Liver (tissue), 9 donors: ENCODE results near the gene NUCKS1. TPM values are rescaled to one million over a fixed set of nuclear protein-coding genes. Genes with fewer than 3 reads are reported as not detected.

Source experiments
- DNase-seq: peaks from one replicate; pipeline ENCODE4 v3.0.0-alpha.2; 2017; ENCODE audit warnings: low spot score
- H3K27ac ChIP-seq, 2 donors: one replicate each; pipeline ENCODE4 v1.7.0; 2013; ENCODE audit warnings: inconsistent platforms in 2 of 2, low read length in 2 of 2, control low read depth in 1 of 2, low read depth in 1 of 2, mild to moderate bottlenecking in 1 of 2
- H3K27me3 ChIP-seq, 4 donors: one replicate each; pipeline versions ENCODE4 v1.6.1 to v1.7.0; 2013; ENCODE audit warnings: low read length in 3 of 4, inconsistent platforms in 1 of 4, mild to moderate bottlenecking in 1 of 4, moderate library complexity in 1 of 4; ENCODE audit not compliant: control insufficient read depth in 4 of 4, insufficient read depth in 4 of 4
- H3K36me3 ChIP-seq, 4 donors: one replicate each; pipeline versions ENCODE4 v1.6.1 to v1.7.0; 2013; ENCODE audit warnings: low read length in 3 of 4, mild to moderate bottlenecking in 3 of 4, low read depth in 1 of 4, moderate library complexity in 1 of 4; ENCODE audit not compliant: control insufficient read depth in 4 of 4, insufficient read depth in 3 of 4
- H3K4me1 ChIP-seq, 4 donors: one replicate each; pipeline versions ENCODE4 v1.6.1 to v1.7.0; 2013; ENCODE audit warnings: low read length in 3 of 4, mild to moderate bottlenecking in 3 of 4, moderate library complexity in 1 of 4; ENCODE audit not compliant: control insufficient read depth in 4 of 4, insufficient read depth in 4 of 4
- H3K4me3 ChIP-seq, 3 donors: one replicate each; pipeline versions ENCODE4 v1.6.1 to v1.7.0; 2013; ENCODE audit warnings: low read length in 3 of 3, control low read depth in 1 of 3, low read depth in 1 of 3, mild to moderate bottlenecking in 1 of 3
- H3K9ac ChIP-seq, 2 donors: one replicate each; pipeline ENCODE4 v1.7.0; 2013; ENCODE audit warnings: low read length in 2 of 2, mild to moderate bottlenecking in 2 of 2, moderate library complexity in 2 of 2, control low read depth in 1 of 2, low read depth in 1 of 2
- H3K9me3 ChIP-seq, 4 donors: one replicate each; pipeline versions ENCODE4 v1.6.1 to v1.7.0; 2013; ENCODE audit warnings: low read length in 3 of 4; ENCODE audit not compliant: control insufficient read depth in 4 of 4
- ATF3 ChIP-seq: IDR thresholded peaks from 2 replicates; pipeline ENCODE4 v1.6.1; 2016; ENCODE audit warnings: antibody characterized with exemption
- EGR1 ChIP-seq, 2 donors: IDR thresholded peaks; 2 replicates each; pipeline ENCODE4 v1.6.1; 2016 to 2018; ENCODE audit warnings: antibody characterized with exemption in 2 of 2, low read depth in 2 of 2
- FOXA1 ChIP-seq: IDR thresholded peaks from 2 replicates; pipeline ENCODE4 v1.6.1; 2016; ENCODE audit warnings: antibody characterized with exemption
- HNF4A ChIP-seq, 2 donors: conservative IDR thresholded peaks; 2 replicates each; pipeline ENCODE4 v1.6.1; 2016; ENCODE audit warnings: antibody characterized with exemption in 2 of 2, mild to moderate bottlenecking in 2 of 2
- HNF4G ChIP-seq: IDR thresholded peaks from 2 replicates; pipeline ENCODE4 v1.6.1; 2016; ENCODE audit warnings: antibody characterized with exemption
- JUND ChIP-seq, 2 donors: IDR thresholded peaks; 2 replicates each; pipeline ENCODE4 v1.6.1; 2016; ENCODE audit warnings: antibody characterized with exemption in 2 of 2
- MAX ChIP-seq: IDR thresholded peaks from 2 replicates; pipeline ENCODE4 v1.6.1; 2016; ENCODE audit warnings: antibody characterized with exemption
- NR2F2 ChIP-seq: IDR thresholded peaks from 2 replicates; pipeline ENCODE4 v1.6.1; 2016; ENCODE audit warnings: antibody characterized with exemption
- RAD21 ChIP-seq, 2 donors: IDR thresholded peaks; 2 replicates each; pipeline ENCODE4 v1.6.1; 2016; ENCODE audit warnings: antibody characterized with exemption in 2 of 2, mild to moderate bottlenecking in 2 of 2
- REST ChIP-seq: IDR thresholded peaks from 2 replicates; pipeline ENCODE4 v1.6.1; 2016; ENCODE audit warnings: antibody characterized with exemption, mild to moderate bottlenecking
- RXRA ChIP-seq, 2 donors: IDR thresholded peaks; 2 replicates each; pipeline ENCODE4 v1.6.1; 2017 to 2018; ENCODE audit warnings: antibody characterized with exemption in 2 of 2, mild to moderate bottlenecking in 1 of 2
- SP1 ChIP-seq: IDR thresholded peaks from 2 replicates; pipeline ENCODE4 v1.6.1; 2018; ENCODE audit warnings: antibody characterized with exemption, mild to moderate bottlenecking
- TAF1 ChIP-seq: conservative IDR thresholded peaks from 2 replicates; pipeline ENCODE4 v1.6.1; 2016; ENCODE audit warnings: antibody characterized with exemption, mild to moderate bottlenecking
- YY1 ChIP-seq: IDR thresholded peaks from 2 replicates; pipeline ENCODE4 v1.6.1; 2016; ENCODE audit warnings: antibody characterized with exemption, mild to moderate bottlenecking
- ZBTB33 ChIP-seq: IDR thresholded peaks from 2 replicates; pipeline ENCODE4 v1.6.1; 2016; ENCODE audit warnings: antibody characterized with exemption
- WGBS: extraction: QIAGEN DNeasy Blood & Tissue Kit; methylation state at CpG from one replicate; pipeline ENCODE4 v1.1.7; 2013; 5-methylcytosine and 5-hydroxymethylcytosine counted together
- polyA plus RNA-seq, 2 donors: library from polyadenylated mRNA; stranded (reverse) in 1 of 2; unstranded in 1 of 2; fragments of 200-250 nt in 1 of 2; fragments of >200 nt in 1 of 2; fragmentation: Nextera tagmentation in 1 of 2; extraction: Ambion mirVana in 1 of 2; gene quantifications; one replicate each; pipeline versions ENCODE4 v1.2.1 to v1.2.3, GENCODE V29; 2013 to 2015
- total RNA-seq, 2 donors: library from RNA; depleted of rRNA; stranded (reverse); fragments of >200 nt; gene quantifications; one replicate each; pipeline ENCODE4 v1.2.3, GENCODE V29; 2014
- donor health status: healthy.
- donor health status: healthy.
- donor health status: healthy.
- donor health status: healthy.
- donor health status: healthy.

Gene NUCKS1
- total and polyA plus RNA-seq, 4 donors: 27.0 to 86.1 (median 42.6) TPM

- TF ChIP-seq TAF1 (no peak), JUND (IDR thresholded peaks at IDR 0.05) (no peak), FOXA1 (no peak)
Measured at GRCh38 chr1:205668951-205669340, 81.0 kb downstream of the NUCKS1 start (continued).

GRCh38 chr1:205667909-205668643 lies 81.9 kb downstream of the NUCKS1 start:
- peak overlapping the region; percentile 84 for H3K27ac ChIP-seq
- 60% methylated on average over 11 of the region's 11 CpGs for WGBS
- no peaks in the 10 kb centered on the region for H3K36me3 ChIP-seq
- no peak for DNase-seq
- peaks cover 46 to 94% (median 77%) of the 10 kb centered on the region in 4 donors for H3K4me1 ChIP-seq
- no peak overlapping the region for H3K4me3 ChIP-seq
- H3K9ac ChIP-seq: no peak overlapping the region
- H3K9me3 ChIP-seq: no peaks in the 10 kb centered on the region
- no peaks in the 10 kb centered on the region for H3K27me3 ChIP-seq
- TF ChIP-seq HNF4A (conservative IDR thresholded peaks at IDR 0.05) (peak; percentile 70), RAD21 (IDR thresholded peaks at IDR 0.05) (no peak)

GRCh38 chr1:205666372-205667166 lies 83.4 kb downstream of the NUCKS1 start:
- peak overlapping the region; percentile 86 to 94 for H3K27ac ChIP-seq
- no peak overlapping the region for H3K4me3 ChIP-seq
- H3K9ac ChIP-seq: no peak overlapping the region
- H3K36me3 ChIP-seq: peaks cover 0 to 8% (median 4%) of the 10 kb centered on the region in 4 donors
- H3K27me3 ChIP-seq: no peaks in the 10 kb centered on the region
- H3K9me3 ChIP-seq: no peaks in the 10 kb centered on the region
- 76% methylated on average over 6 of the region's 6 CpGs for WGBS
- DNase-seq: no peak
- TF ChIP-seq HNF4A (conservative IDR thresholded peaks at IDR 0.05) (no peak), TAF1 (no peak), ZBTB33 (no peak), YY1 (no peak)
- H3K4me1 ChIP-seq: peaks cover 41 to 90% (median 70%) of the 10 kb centered on the region in 4 donors

- no peaks in the 10 kb centered on the region for H3K27me3 ChIP-seq
- peaks cover 0 to 8% (median 4%) of the 10 kb centered on the region in 4 donors for H3K36me3 ChIP-seq
- H3K4me1 ChIP-seq: peaks cover 33 to 88% (median 69%) of the 10 kb centered on the region in 4 donors
- H3K9ac ChIP-seq: peak overlapping the region in 1 of 2 donors; percentile 56
- no peak for DNase-seq
- H3K27ac ChIP-seq: peak overlapping the region; percentile 86 to 94
- 60% methylated on average over 9 of the region's 9 CpGs for WGBS
- H3K9me3 ChIP-seq: no peaks in the 10 kb centered on the region
- H3K4me3 ChIP-seq: no peak overlapping the region
- TF ChIP-seq MAX (no peak), HNF4G (no peak), EGR1 (IDR thresholded peaks at IDR 0.05; ENCODE audit: low read depth in 2 of 2) (no peak), FOXA1 (no peak), ATF3 (no peak), RAD21 (IDR thresholded peaks at IDR 0.05) (no peak), SP1 (no peak), NR2F2 (no peak), TAF1 (no peak), REST (no peak), JUND (IDR thresholded peaks at IDR 0.05) (no peak), RXRA (IDR thresholded peaks at IDR 0.05) (no peak)
Measured at GRCh38 chr1:205665201-205666045, 84.6 kb downstream of the NUCKS1 start.
